Glomerular visceral epithelial cell (primary cell): ENCODE measurements around the gene SC5D.
A peak's percentile ranks its signal among the peaks of the same experiment; 100 is the strongest.

Experiments used
- DNase-seq: peaks from one replicate; pipeline ENCODE4 v3.0.0-alpha.2; 2016; ENCODE audit errors: extremely low spot score

SC5D gene, protein sequence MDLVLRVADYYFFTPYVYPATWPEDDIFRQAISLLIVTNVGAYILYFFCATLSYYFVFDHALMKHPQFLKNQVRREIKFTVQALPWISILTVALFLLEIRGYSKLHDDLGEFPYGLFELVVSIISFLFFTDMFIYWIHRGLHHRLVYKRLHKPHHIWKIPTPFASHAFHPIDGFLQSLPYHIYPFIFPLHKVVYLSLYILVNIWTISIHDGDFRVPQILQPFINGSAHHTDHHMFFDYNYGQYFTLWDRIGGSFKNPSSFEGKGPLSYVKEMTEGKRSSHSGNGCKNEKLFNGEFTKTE

DNA sequence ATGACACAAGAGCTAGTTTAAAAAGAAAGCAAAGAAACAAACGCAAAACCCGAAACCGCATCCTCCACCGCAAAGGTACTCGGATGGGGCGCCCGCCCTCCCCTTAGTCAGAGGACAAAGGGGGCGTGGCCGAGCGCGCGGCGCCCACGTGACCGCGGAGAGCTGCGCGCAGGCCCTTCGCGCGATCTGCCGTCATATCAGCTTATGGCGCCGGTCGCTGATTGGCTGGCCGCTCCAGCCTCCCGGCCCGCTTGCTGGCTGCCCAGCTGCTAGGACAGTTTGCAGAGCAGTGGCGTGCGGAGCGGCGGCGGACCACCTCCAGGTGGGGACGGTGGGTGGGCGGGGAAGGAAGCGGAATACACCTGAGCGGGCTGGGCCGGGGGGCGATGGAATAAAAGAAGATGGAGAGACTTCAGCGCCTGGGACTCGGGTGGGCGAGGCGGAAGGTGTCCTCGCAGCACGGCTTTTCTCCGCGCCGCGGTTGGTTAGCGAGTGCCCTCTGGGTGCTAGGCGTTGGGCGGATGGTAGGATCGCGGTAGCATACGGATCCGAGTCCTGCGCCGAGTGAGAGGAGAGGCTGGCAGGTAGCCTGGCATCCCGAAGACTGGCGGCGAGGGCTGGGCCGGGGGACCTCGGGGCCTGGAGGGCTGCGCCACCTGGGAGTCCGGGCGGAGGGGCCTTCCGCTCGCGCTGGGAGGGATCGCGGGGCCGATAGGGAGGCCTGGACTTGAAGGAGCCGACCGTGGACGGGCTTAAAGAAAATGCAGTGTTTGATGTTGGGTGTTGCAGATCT lies at the start of gene SC5D:
Gene SC5D, plus strand, starts transcription at position 277 of the 793 bp plus-strand sequence. CDS start 10,605 bp downstream, outside the sequence.
- DNase-seq, result peak; percentile 91

DNA sequence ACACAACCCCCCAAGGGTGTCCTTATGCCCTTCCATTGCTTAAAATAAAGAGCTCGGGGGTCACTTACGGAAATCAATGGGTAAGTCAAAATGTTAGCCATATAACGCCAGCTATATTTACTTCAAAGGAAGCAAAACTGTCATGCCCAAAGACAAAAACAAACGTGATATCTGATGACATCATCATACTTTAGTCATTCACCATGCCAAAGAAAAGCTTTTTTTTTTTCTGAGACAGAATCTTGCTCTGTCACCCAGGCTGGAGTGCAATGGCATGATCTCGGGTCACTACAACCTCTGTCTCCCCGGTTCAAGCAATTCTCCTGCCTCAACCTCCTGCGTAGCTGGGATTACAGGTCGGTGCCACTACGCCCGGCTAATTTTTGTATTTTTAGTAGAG lies 47.7 kb upstream of the SC5D start:
- no peak for DNase-seq

DNA sequence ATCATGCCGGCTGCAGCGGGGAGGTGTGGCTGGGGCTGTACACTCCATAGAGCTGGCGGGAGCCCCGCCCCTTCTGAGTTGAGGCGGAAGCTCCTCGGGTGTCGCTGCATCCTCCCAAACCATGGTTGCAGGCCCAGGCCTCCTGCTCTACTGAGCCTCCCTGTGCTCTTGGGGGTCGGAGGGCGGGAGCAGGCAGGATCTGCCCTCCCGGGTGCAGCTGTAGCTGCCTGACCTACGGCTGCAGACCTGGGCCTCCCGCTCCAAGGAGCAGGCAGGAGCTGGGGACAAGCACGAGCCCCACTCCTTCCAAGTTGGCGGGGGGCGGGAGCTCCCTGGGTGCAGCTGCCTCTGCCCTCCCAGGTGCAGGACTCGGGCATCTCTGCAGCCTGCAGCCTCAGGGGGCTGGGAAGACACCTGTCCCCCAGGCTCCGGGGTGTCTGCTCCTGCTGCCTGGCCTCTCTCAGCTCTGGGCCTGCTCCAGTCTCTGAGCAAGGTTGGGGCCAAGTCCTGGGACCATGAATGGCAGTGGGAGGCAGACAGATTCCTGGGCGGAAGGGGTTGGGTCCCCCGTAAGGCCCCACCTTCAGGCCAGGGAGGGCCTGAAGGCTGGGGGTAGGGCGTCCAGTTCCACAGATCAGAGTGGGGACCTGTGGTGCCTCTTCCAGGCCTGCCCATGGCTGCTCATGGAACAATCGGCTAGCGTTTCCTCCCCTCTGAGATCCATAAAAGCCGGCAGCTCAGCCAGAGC lies 46.4 kb upstream of the SC5D start:
- no peak for DNase-seq

DNA sequence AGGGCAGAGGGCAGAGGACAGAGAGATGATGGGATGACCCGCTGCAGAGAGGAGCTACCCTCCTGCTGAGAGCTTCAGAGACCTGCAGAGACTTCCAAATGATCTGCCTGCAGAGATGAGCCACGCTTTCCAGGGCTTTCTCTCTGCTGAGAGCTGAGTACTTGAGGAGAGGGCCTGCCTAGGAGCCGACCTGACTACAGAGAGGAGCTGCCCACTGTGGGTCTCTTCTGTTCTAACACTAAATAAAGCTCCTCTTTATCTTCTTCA lies 45.9 kb upstream of the SC5D start:
- DNase-seq, result no peak

DNA sequence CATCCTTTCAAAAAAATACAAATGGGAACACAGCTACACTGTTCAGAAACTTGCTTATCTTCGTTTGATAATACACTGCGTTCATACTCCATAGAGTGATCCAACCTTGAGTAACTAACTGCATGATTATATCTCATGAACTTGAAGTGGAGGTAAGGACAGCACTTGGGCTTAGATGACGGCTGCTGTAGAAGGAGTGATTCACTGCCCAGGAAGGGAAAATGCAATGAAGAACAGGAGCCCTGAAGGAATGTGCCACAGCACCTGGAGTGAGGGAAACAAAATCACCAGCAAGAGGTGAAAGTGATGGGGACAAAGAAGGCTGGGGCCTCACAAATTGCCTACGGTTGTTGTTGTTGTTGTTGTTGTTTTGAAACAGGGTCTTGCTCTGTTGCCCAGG lies 44.1 kb upstream of the SC5D start:
- DNase-seq, result no peak

DNA sequence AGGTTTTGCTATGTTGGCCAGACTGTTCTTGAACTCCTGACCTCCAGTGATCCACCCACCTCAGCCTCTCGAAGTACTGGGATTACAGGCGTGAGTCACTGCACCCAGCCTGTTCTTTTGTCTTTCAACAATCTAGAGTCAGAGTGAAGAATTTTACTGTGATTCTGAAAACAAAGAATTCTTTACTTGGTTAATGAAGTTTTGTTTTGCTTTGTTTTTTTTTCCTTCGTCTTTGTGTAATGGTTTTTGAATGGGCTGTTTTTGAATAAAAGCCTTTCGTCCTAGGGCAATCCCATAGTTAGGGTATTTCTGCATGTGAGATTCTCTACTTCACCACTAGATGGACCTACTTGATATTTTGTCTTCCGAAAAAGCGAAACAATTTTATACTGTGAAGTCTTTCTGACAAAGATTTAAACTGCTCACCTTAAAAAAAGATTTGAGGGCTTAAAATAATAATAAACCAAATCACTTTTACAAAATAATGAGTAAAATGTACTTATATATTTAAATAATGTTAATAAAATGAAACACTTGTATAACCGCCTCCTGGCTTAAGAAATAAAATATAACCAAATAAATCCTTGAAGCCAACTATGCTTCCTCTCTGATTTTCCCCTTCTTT lies 43.4 kb upstream of the SC5D start:
- peak; percentile 29 for DNase-seq

DNA sequence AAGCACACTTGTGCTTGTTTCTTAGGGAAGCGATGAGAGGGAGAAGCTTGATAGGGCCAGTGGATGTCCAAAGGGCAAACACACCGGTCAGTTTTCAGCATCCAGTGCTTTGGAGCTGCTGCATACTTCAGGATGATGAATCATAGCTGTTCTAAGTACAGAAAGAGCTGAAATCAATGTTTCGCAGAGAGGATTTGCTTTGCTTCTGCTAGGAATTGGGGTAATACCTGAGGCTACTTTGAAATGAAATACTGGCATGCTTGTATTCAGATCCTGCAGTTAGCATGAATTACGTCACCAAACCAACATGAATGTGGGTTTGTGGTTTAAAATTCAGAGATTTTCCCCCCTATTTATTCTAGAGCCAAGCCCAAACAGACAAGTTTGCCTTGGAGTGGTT lies 41.7 kb upstream of the SC5D start:
- DNase-seq, result no peak

DNA sequence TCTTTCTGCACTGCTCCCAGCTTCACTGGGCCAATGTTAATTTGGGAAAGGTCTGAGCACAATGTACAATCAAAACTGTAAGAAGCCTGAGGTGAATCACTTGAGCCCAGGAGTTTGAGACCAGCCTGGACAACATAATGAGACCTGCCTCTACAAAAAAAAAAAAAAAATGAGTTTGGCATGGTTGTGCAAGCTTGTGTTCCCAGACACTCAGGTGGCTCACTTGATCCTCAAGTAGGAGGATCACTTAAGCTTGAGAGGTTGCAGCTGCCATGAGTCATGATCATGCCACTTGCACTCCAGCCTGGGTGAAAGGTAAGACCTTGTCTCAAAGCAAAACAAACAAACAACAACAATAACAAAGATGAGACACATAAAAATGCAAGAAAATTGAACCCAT lies 38.6 kb upstream of the SC5D start:
- no peak for DNase-seq

DNA sequence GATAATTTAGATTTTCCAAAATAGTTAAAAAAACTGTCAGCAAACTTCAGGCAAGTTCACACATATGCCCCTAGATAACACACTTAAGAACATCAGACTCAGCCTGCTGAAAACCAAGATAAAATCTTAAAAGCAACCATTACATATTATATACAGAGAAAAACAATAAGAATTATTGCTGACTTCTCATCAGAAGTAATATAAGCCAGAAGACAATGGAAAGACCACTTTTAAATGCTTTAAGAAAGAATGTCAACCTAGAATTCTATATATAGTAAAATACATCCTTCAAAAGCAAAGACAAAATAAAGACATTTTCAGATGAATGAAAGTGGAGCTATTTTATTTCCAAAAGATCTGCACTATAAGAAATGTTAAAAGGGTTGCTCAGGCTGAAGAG lies 37.8 kb upstream of the SC5D start:
- DNase-seq, result no peak

DNA sequence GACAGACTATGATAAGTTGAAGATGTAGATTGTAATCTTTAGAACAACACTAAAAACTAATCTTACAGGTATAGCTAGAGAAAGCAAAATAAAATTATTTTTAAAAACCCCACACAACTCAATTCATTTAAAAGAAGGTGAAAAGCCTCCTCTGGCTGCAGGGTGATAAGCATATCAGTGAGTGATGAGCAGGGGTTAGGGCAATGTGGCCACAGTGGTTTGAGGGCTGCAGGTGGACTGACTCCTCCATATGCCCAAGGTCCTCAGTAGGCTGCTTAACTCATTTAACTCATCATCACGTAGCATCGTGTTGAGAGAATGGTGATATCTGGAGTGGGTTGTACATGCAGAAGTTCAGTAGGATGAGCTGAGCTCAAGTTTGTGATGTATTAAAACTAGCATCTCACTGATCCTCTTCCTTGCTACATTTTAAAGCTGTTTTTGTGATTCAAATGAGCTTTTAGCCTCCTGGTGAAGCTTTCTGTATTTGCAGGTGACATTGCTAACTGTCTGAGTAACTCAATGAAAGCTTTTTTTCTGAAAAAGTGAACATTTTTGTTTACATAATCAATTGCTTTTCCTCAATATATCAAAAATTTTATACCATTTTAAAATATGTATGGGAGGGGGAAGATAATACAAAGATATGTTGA lies 37.0 kb upstream of the SC5D start:
- DNase-seq, result no peak

DNA sequence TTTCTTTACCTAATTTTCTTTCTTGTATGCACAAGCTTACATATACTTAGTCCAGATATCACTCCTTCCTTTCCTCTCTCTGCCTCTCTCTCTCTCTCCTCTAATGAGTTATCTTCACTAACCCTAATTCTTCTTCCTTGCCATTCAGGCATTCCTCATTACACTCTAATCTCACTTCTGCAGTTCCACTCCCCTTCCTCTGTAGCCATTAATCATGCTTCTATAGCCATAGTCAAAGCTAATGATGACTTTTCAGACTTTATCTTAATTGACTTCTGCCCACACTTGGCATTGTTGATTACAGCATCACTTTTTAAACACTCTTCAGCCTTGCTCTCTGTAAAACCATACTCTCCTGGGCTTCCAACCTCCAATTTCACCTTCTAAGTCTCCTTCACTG lies 35.3 kb upstream of the SC5D start:
- DNase-seq, result no peak

DNA sequence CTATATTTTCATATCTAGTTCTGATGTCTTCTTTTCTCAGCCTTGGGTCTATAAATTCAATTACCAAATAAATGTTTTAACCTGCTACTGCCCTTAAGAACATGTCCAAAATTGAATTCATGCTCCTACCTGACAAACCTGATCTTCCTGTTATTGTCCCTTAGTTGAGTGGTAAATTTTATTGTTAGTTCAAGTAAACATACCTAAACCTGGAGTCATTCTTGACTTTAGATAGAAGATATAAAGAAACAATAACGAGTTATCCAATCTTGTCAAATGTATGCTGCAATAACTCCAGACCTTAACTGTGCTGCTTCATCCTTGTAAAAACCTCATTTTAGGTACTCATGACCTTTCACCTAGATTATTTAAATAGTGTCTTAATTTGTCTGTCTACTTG lies 34.6 kb upstream of the SC5D start:
- DNase-seq, result no peak

DNA sequence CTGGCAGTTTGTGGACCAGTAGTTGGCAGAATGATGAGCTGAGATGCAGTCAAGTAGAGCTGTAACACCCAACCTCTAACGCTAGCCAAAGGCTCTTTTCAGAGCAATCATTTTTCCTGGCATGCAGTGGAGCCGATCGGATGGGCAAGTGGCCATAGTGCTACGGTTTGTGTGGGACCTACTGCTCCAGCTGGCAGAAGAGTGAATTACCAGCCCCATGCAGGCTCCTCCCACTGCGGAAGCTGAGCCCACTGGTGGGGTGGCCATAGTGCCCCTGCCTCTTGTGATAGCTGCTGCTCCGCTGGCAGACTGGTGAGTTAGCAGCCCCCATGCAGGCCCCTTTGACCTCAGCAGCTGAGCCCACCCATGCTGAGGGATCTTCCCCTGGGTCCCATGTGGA lies 27.0 kb upstream of the SC5D start:
- no peak for DNase-seq

DNA sequence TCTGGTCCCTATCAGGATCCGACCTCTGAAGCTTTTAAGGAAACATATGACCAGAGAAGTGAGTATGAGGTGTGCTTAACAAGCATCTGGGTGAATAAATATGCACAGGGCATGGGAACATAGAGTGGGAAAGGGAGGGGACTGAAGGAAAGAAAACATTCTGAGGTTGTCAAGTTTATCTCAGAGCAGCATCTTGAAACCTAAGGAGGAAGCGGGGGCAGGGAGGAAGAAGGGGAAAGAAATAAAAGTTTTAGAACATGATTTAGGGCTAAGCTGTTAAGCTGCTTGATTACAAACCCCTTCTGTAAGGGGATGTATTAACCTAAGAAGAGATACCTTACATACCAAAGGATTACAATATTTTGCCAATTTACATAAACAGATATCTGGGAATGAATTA lies 24.0 kb upstream of the SC5D start:
- DNase-seq, result no peak

DNA sequence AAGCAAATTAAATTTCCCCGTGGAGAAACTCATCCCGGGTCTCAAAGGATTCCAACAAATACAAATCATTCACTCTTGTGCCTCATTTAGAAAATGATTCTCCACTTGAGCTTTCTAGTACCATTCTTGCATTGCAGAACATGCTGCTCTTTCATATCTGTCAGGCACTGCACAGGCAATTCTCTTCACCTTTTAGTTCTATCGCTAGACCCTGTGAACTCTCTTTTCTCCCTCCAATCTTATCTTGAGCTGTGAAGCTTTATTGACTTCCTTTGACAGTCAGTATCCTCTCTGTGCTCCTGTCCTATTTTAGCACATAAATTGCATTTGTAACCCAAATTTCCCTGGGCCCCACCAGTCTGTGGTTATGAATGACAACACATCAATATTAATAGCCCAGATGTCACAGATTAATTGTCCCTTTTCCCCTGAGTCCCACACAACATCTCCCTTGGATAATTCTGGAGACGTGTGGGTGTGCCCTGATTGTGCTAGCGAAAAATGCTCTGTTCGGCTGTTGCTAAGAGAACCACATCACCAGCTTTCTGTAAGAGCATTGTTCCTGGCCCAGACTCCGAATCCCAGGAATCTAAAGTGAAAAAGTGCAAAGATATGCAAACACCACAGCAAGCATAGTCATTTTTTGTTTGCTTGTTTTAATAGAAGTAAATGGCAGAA lies 22.4 kb upstream of the SC5D start:
- DNase-seq, result no peak

DNA sequence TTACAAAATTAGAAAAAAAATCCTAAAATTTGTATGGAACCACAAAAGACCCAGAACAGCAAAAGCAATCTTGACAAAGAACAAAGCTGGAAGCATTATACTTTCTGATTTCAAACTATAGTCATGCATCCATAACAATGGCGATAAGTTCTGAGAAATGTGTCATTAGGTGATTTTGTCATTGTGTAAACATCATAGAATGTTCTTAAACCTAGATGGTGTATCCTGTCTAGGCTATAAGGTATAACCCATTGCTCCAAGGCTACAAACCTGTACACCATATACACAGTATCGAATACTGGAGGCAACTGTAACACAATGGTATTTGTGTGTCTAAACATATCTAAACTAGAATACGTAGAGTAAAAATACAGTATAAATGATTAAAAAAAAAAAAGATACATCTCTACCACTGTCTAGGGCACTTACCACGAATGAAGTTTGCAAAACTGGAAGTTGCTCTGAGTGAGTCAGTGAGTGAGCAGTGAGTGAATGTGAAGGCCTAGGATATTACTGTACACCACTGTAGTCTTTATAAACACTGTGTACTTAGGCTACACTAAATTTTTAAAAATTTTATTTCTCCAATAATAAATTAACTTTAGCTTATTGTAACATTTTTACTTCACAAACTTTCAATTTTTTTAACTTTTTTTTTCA lies 18.1 kb upstream of the SC5D start:
- no peak for DNase-seq

DNA sequence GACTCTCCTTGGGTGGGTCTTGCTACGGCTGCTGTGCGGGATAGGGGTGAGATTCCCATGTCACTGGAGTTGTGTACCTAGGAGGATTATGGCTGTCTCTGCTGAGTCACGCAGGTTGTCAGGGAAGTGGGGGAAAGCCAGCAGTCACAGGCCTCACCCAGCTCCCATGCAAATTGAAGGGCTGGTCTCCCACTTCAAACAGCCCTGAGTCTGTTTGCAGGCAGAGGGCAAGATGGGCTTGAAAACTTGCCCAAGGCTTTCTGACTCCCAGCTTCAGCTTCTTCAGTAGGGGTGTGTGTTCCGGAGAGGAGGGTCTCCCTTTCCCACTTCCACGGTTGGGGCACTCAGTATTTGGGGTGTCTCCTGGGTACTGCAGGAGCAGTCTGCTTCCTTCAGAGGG lies 10.9 kb upstream of the SC5D start:
- DNase-seq, result no peak

DNA sequence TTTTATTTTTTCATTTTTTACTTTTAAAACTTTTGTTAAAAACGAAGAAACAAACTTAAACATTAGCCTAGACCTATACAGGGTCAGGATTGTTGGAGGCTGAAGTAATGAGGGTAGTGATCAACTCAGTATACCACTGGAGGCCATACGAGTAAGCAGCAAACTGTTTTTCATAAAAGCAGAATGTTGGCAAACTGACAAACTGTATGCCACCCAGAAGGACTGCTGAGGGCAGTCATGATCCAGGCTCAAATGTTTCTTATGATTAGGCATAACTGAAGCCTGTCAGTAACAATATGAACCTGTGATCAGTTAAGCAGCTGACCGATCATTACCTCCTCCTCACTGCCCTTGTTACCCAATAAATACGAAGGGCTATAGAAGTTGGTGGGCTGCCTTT lies 10.2 kb upstream of the SC5D start:
- no peak for DNase-seq

DNA sequence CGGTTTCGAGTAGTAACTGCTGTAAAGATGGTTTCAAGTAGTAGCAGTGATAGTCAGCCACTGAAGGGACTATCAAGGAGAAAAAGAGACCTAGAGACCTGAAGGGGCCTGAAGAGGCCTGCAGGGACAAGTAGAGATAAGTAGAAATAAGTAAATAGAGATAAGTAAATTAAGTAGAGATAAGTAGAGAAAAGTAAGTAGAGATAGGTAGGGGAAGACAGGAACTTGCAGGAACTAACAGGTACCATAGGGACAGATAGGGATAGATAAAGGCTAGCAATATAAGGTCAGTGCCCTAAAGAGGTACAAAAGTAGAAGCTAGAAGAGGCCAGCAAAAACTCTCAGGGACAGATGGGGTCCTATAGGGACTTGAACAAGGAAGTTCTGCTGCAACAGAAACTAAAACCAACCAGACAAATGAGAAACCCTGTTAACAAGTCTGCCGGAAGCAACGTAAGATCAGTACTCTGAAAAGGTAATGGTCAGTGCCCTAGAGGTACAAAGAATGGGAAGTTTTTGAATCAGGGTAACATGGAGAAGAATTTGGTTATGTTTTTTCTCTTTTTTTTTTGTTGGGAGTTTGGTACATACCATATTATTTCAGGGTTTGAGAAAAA lies 9.6 kb upstream of the SC5D start:
- DNase-seq, result no peak

DNA sequence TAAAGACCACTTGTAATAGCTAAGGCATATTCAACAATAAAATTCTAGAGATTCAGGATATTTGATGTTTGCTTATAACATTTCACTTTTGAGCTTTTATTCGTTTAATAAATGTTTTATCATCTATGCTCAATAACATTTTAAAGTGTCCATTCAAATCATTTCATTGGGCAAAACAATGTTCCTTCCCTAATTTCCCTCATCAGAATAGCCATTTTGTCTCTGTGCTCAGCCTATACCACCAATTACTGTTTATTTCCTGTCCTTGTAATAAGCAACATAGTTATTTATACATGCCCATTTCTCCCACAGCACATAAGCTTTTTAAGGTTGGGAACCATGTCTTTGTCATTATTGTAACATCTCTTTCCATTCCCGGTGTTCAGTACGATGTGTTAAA lies 1.3 kb upstream of the SC5D start:
- DNase-seq, result no peak
